NCI-H69 (cell line): ENCODE data around the gene SSH2.
A peak's percentile ranks its signal among the peaks of the same experiment; 100 is the strongest.
"Not testable (repeated sequence)": the region's sequence is repeated elsewhere in the genome, so short reads cannot be mapped to it uniquely, and the experiment has no call there.

Source experiments
- DNase-seq: peaks from one replicate; lab custom pipeline; 2025; lab: John Stamatoyannopoulos, UW

SSH2 gene

GRCh38 chr17:29931231-29931932, 1.4 kb upstream of the SSH2 start:
- DNase-seq: peak; percentile 98

GRCh38 chr17:29930409-29931010, 482 bp upstream of the SSH2 start:
- peak; percentile 76 for DNase-seq

- DNase-seq: peak; percentile 84
These were observed 959 bp downstream of the SSH2 start for GRCh38 chr17:29929006-29929532.

- DNase-seq: peak; percentile 14
These were observed 2.5 kb downstream of the SSH2 start for GRCh38 chr17:29927546-29927945.

- DNase-seq: no peak
These were observed 5.2 kb downstream of the SSH2 start for GRCh38 chr17:29924786-29925185.

- DNase-seq: peak; percentile 14
These were observed 10.8 kb downstream of the SSH2 start for GRCh38 chr17:29918922-29919856.

- DNase-seq: no peak
These were observed 12.0 kb downstream of the SSH2 start for GRCh38 chr17:29918016-29918415.

DNA sequence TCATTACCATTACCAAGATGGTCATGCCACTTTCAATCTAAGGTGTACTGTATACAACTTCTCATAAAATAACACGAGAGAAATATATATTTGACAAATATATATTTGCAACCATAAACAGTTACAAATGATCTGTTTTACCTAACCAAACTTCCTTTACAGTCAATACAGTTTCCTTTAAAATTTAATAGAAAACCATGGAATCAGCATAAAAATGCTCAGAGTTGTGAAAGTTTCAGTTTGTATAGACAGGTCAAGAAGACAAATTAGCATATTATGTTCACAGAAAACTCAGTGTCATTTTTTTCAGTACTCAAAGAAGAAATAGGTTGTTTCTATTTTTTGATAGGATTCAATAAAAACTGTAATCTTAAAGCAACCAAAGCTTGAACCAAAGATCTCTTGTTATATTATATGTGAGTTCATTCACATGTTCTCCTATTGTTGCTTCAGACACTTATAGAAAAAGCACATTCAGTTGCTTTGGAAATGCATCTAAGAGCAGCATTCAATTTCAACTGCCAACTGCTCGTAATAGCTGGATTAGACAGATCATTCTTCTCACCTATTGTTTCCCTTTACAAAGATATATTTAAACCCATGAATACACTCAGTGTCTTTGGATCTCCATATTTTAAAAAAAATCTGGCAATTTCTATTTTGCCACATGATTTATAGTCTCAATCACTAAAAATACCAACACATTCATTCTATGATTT, 15.1 kb downstream of the SSH2 start:
- DNase-seq: no peak

GRCh38 chr17:29911641-29912177, 18.3 kb downstream of the SSH2 start:
- no peak for DNase-seq

DNA sequence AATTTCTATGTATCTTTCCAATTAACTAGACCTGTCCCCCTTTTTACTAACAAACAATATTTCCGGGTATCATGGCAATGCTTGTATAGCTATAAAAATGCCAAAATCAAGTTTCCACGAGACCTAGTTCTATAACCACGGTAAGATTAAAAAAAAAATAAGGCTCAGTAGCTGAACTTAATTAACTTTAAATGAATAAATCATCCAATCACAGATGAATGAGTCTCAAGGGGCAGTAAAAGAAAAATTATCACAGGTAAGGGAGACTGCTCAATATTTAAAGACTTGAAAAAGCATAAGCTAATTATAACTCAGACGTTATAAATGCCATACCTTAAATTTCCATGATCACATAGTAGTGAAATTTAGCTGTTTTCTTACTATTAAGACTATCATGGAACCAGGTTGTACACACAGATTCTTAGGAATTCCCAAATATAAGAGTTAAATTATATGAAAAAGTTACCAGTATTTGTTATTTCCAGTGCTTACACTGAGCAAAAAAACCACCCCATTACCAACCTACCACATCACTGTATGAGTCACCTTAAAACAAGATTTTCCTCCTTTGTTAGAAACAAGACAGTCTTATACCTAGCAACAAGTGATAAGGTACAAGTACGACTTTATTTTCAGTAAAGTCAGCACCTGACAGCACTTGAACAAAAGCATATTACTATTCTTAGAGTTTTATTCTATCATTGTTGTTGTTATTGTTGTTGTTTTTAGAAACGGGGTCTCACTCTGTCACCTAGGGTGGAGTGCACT, 20.6 kb downstream of the SSH2 start:
- no peak for DNase-seq

GRCh38 chr17:29906969-29907368, 23.1 kb downstream of the SSH2 start:
- DNase-seq: no peak

- no peak for DNase-seq
These were observed 24.2 kb downstream of the SSH2 start for GRCh38 chr17:29905879-29906167.

DNA sequence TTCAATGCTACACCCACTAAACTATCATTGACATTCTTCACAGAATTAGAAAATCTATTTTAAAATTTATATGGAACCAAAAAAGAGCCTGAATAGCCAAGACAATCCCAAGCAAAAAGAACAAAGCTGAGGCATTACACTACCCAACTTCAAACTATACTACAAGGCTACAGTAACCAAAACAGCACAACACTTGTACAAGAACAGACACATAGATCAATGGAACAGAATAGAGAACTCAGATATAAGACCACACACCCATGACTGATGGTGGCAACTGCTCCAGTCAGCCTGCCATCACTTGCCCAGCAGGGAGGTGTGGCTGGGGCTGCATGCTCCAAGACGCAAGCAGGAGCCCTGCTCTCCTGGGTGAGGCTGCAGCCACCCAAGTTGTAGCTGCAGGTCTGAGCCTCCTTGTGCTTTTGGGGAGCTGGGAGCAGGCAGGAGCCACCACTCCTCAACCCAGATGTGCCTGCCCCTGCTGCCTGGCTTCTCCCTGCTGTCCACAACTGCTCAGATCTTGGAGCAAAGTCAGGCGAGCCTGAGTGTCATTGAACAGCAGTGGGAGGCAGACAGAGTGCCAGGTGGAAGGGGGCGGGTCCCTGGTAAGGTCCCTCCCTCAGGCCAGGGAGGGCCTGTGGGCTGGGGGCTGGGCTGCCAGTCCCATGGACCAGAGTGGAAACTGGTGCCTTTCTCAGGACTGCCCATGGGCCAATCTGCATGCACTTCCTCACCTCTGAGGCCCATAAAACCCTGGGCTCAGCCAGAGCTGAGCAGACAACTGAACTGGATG, 24.7 kb downstream of the SSH2 start:
- no peak for DNase-seq

- DNase-seq: no peak
These were observed 26.6 kb downstream of the SSH2 start for GRCh38 chr17:29903471-29903870.

DNA sequence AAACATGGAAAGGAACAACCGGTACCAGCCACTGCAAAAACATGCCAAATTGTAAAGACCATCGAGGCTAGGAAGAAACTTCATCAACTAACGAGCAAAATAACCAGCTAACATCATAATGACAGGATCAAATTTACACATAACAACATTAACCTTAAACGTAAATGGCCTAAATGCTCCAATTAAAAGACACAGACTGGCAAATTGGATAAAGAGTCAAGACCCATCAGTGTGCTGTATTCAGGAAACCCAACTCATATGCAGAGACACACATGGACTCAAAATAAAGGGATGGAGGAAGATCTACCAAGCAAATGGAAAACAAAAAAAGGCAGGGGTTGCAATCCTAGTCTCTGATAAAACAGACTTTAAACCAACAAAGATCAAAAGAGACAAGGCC, 32.9 kb downstream of the SSH2 start:
- not testable (repeated sequence) for DNase-seq

DNA sequence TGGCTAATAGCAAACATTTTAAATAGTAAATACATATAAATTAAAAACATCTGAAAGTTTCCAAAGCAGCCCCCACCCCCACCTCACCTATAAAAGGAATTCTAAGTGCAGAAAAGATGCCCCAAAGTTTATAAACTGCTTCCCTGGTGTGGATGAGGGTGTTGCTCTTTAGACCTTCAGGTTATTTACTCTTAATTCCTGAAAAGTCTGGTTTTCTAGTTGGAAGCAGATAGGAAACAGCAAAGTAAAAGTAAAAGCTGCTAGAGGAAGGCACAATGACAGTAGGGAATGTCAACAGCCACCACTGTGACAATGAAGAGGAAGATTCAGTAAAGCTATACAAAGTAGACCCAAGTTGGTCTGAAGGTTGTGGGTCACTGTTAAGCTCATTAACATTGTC, 37.8 kb downstream of the SSH2 start:
- DNase-seq: no peak

DNA sequence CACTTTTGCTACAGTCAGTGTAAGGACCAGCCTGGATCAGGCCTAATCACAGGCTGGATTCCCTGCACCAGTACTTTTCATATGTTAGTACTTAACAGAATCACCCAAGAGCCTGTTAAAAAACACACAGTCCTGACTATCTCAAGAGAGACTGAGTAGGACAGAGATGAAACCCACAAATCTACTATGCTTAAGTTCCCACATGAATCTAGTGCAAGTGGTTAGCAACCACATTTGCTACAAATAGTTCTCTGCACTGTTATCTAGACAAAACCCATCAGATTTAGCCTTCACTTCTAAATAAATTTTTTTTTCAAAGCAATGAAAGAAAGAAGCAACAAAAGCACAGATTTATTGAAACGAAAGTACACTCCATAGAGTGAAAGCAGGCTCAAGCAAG, 38.9 kb downstream of the SSH2 start:
- no peak for DNase-seq

DNA sequence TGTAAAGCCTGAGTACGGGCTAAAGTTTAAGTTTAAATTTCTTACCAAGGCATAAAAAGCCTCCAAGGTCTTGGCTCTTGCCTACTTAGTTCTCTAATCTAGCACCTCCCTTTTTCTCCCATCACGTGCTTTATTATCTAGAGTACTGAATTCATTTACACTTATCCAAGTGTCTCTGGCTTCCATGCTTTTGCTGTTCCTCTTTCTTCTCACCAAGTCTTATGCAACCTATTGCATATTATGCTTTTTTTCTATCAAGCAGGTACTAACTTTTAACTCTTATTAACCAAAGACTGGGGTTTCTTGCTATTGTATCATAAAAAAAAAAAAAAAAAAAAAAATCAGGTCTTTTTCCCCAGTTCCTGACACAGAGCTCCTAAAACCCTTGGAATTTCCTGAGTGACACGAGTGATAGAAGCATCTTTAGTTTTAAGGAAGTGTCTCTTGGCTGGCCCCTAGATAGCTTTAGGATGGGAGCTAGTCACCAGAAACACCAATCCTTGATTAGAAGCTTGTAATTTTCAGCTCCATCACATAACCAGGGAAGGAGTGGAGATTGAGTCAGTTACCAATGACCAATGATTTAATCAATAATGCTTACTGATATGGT, 44.9 kb downstream of the SSH2 start:
- no peak for DNase-seq

- DNase-seq: peak; percentile 13
These were observed 46.5 kb downstream of the SSH2 start for GRCh38 chr17:29883497-29883896.

GRCh38 chr17:29881256-29881655, 48.8 kb downstream of the SSH2 start:
- no peak for DNase-seq
